ENCODE results near the gene TSHZ2.
"Not testable (repeated sequence)": the region's sequence is repeated elsewhere in the genome, so short reads cannot be mapped to it uniquely, and the experiment has no call there.

TSHZ2 gene

DNA sequence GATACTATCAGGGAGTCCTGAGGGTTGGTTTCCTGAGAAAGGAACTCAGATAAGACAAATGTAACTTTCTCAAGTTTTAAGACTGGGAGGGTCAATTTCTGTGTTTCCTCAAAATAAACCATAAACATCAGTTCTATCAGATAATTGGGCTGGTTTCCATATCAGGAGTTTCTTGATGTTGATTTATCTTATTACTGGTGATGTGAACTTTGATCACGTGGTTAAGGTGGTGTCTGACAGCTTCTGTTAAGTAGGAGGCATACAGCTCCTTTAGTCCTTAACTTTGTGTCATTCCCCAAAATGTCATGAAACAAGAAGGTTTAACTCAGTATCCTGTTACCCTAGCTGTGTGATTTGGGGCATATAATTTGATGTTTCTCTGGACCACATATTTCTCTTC lies 476.3 kb downstream of the TSHZ2 start:
- H3K36me3 ChIP-seq (ENCODE audit: control insufficient read depth in 2 of 2, insufficient read depth in 2 of 2, low read length in 2 of 2) = no peaks in the 10 kb centered on the region
- no peak overlapping the region for H3K4me3 ChIP-seq (ENCODE audit: low read length in 2 of 2)
- no peaks in the 10 kb centered on the region for H3K4me1 ChIP-seq (ENCODE audit: control insufficient read depth in 2 of 2, insufficient read depth in 2 of 2, low read length in 2 of 2)
- no peak overlapping the region for H3K27ac ChIP-seq (ENCODE audit: low read depth in 2 of 2, low read length in 2 of 2)
- H3K9ac ChIP-seq (ENCODE audit: low read depth in 1 of 2, low read length in 2 of 2) = no peak overlapping the region
- H3K9me3 ChIP-seq (ENCODE audit: control insufficient read depth in 2 of 2, low read length in 2 of 2) = peaks cover 2 to 6% of the 10 kb centered on the region in 2 donors
- H3K27me3 ChIP-seq (ENCODE audit: control insufficient read depth in 2 of 2, insufficient read depth in 2 of 2, low read length in 2 of 2) = no peaks in the 10 kb centered on the region

DNA sequence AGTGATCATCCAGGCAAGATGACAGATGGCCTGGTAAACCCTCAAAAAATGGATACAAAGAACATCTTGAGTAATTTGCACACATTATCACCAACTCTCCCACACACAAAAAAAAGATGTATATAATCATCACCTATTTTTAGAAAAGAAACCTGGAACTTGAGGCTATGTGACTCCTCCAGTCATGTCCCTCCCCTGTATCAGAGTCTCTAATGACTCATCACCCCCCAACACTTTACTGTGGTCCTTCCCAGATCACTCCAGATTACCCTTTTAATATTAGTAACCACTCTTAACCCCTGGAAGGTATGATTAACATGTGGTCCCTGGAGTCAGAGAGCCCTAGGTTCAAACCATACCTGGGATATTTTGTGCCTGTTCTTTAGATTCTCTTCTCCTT lies 476.7 kb downstream of the TSHZ2 start:
- H3K36me3 ChIP-seq (ENCODE audit: control insufficient read depth in 2 of 2, insufficient read depth in 2 of 2, low read length in 2 of 2) = no peaks in the 10 kb centered on the region
- no peaks in the 10 kb centered on the region for H3K4me1 ChIP-seq (ENCODE audit: control insufficient read depth in 2 of 2, insufficient read depth in 2 of 2, low read length in 2 of 2)
- H3K27me3 ChIP-seq (ENCODE audit: control insufficient read depth in 2 of 2, insufficient read depth in 2 of 2, low read length in 2 of 2) = no peaks in the 10 kb centered on the region
- H3K9me3 ChIP-seq (ENCODE audit: control insufficient read depth in 2 of 2, low read length in 2 of 2) = peaks cover 2 to 6% of the 10 kb centered on the region in 2 donors
- H3K4me3 ChIP-seq (ENCODE audit: low read length in 2 of 2) = no peak overlapping the region
- no peak overlapping the region for H3K9ac ChIP-seq (ENCODE audit: low read depth in 1 of 2, low read length in 2 of 2)
- H3K27ac ChIP-seq (ENCODE audit: low read depth in 2 of 2, low read length in 2 of 2) = no peak overlapping the region

DNA sequence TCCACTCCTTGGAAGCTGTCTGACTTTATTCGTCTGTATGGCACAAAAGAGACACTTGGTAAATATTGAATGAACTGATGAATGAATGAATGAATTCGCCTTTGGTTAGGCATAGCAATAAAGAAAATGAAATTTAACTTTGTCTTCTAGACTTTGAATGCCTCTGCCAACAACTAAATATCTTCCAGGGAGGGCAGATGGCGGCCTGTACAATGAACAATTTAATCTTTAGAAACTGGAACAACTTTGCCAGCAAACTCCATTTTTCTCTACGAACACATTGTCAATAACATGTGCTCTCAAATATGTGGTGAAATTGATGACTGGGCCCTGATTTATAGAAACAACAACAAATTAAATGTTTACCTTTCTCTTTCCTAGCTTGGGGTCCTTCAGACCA lies 480.9 kb downstream of the TSHZ2 start:
- Histone ChIP-seq H3K36me3 (ENCODE audit: control insufficient read depth in 2 of 2, insufficient read depth in 2 of 2, low read length in 2 of 2) (peaks cover 0 to 2% of the 10 kb centered on the region in 2 donors), H3K27ac (ENCODE audit: low read depth in 2 of 2, low read length in 2 of 2) (no peak overlapping the region), H3K9me3 (ENCODE audit: control insufficient read depth in 2 of 2, low read length in 2 of 2) (peaks cover 2% of the 10 kb centered on the region in 2 donors), H3K4me3 (ENCODE audit: low read length in 2 of 2) (no peak overlapping the region), H3K27me3 (ENCODE audit: control insufficient read depth in 2 of 2, insufficient read depth in 2 of 2, low read length in 2 of 2) (no peaks in the 10 kb centered on the region), H3K4me1 (ENCODE audit: control insufficient read depth in 2 of 2, insufficient read depth in 2 of 2, low read length in 2 of 2) (no peaks in the 10 kb centered on the region), H3K9ac (ENCODE audit: low read depth in 1 of 2, low read length in 2 of 2) (no peak overlapping the region)

DNA sequence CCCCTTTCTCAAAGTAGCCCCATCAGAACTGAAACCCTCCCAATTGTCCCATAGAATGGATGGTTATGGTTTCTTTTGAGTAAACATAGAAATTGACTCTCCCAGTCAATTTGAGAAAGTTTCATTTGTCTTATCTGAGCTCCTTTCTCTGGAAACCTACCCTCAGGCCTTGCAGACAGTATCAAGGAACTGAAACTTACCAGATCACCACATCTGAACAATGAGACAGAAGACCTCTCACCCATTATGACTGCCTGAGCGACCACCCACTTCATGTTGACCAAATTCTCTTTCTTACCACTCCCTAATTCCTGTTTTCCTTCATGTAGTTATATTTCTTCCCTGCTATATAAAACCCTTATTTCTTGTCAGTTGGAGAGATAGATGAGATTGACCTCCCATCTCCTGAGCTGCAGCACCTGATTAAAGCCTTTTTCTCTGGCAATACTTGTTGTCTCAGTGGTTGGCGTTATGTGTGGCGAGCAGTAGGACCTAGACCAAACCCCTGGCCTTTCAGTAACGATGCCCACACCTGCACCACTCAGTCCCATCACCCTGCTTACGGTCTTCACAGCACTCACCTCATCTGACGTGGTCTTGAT lies 482.6 kb downstream of the TSHZ2 start:
- H3K9me3 ChIP-seq (ENCODE audit: control insufficient read depth in 2 of 2, low read length in 2 of 2) = peaks cover 0 to 2% of the 10 kb centered on the region in 2 donors
- H3K27ac ChIP-seq (ENCODE audit: low read depth in 2 of 2, low read length in 2 of 2) = no peak overlapping the region
- H3K4me3 ChIP-seq (ENCODE audit: low read length in 2 of 2) = no peak overlapping the region
- H3K9ac ChIP-seq (ENCODE audit: low read depth in 1 of 2, low read length in 2 of 2) = no peak overlapping the region
- no peaks in the 10 kb centered on the region for H3K4me1 ChIP-seq (ENCODE audit: control insufficient read depth in 2 of 2, insufficient read depth in 2 of 2, low read length in 2 of 2)
- peaks cover 0 to 2% of the 10 kb centered on the region in 2 donors for H3K36me3 ChIP-seq (ENCODE audit: control insufficient read depth in 2 of 2, insufficient read depth in 2 of 2, low read length in 2 of 2)
- H3K27me3 ChIP-seq (ENCODE audit: control insufficient read depth in 2 of 2, insufficient read depth in 2 of 2, low read length in 2 of 2) = no peaks in the 10 kb centered on the region

DNA sequence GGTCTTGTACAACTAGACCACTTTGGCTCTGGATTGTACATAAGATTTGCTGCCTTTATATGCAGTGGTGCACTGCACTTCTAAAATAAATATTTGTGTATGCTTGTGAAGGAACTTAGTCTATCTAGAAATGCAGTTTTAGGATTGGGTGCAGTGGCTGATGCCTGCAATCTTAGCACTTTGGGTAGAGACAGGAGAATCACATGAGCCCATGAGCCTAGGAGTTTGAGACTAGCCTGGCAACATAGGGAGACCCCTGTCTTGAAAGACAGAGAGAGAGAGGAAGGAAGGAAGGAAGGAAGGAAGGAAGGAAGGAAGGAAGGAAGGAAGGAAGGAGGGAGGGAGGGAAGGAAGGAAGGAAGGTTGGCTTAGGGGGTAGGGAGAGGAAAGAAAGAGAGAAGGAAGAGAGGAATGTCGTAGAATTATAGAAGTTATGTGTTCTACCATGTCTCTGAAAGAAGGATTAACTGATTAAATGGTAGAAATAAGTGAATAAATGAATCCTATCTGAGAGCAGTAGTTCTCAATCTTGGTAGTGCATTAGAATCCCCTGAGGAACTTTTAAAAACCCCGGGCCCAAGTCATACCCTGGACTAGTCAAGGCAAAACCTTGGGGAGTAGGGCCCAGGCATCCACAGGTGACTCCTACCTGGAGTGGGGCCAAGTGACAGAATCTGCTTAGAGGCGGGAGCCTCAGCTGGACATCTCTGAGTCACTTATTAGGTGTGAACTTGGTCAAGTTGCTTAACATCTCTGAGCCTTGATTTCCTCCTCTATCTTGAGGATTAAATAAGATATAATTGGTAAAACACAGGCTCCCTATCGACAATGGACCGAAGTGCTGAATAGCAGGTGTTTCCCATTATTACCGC lies 491.2 kb downstream of the TSHZ2 start:
- Histone ChIP-seq H3K36me3 (ENCODE audit: control insufficient read depth in 2 of 2, insufficient read depth in 2 of 2, low read length in 2 of 2) (no peaks in the 10 kb centered on the region), H3K4me1 (ENCODE audit: control insufficient read depth in 2 of 2, insufficient read depth in 2 of 2, low read length in 2 of 2) (no peaks in the 10 kb centered on the region), H3K27me3 (ENCODE audit: control insufficient read depth in 2 of 2, insufficient read depth in 2 of 2, low read length in 2 of 2) (no peaks in the 10 kb centered on the region)

DNA sequence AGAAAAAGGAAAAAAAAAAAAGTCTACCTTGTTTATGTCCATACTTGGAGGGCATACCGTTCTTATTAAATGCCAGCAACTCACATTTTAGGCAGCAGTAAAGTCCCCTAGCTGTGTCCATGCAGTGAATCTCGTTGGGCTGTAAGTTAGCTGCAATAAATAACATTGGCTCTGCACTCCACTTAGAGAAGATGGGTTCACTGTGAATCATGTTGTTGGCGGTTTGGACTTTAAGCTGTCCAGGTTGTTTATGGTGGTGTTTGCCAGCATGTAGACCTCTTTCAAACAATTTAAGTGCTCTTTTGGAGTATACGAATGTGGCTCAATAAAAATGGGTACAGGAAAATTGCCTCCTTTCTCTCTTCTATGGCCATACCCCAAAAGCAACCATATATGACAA lies 494.1 kb downstream of the TSHZ2 start:
- Histone ChIP-seq H3K4me1 (ENCODE audit: control insufficient read depth in 2 of 2, insufficient read depth in 2 of 2, low read length in 2 of 2) (no peaks in the 10 kb centered on the region), H3K36me3 (ENCODE audit: control insufficient read depth in 2 of 2, insufficient read depth in 2 of 2, low read length in 2 of 2) (no peaks in the 10 kb centered on the region)

More for the DNA sequence above, 491.2 kb downstream of the TSHZ2 start:
- Histone ChIP-seq H3K4me3 (ENCODE audit: low read length in 2 of 2) (no peak overlapping the region), H3K9ac (ENCODE audit: low read depth in 1 of 2, low read length in 2 of 2) (no peak overlapping the region), H3K27ac (ENCODE audit: low read depth in 2 of 2, low read length in 2 of 2) (no peak overlapping the region), H3K9me3 (ENCODE audit: control insufficient read depth in 2 of 2, low read length in 2 of 2) (no peaks in the 10 kb centered on the region)

DNA sequence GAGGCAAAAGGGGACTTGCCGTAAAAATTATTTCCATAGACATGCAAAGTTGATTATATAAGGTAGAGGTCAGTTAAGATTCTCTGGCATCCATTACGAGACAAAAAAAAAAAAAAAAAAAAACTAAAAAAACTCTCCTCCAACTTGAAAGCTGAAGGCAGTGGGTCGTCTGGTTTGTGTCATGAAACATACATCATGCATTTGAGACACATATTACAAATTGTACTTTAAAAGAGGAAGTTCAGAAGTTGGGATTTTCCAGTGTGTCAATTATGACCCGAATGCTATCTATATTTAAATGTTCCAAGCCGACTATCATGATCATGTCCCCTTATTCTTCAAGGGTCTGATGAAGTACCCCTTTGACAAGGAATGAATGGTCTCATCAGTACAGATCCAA lies 496.4 kb downstream of the TSHZ2 start:
- H3K4me3 ChIP-seq (ENCODE audit: low read length in 2 of 2) = no peak overlapping the region
- no peak overlapping the region for H3K27ac ChIP-seq (ENCODE audit: low read depth in 2 of 2, low read length in 2 of 2)
- no peaks in the 10 kb centered on the region for H3K36me3 ChIP-seq (ENCODE audit: control insufficient read depth in 2 of 2, insufficient read depth in 2 of 2, low read length in 2 of 2)
- no peak overlapping the region for H3K9ac ChIP-seq (ENCODE audit: low read depth in 1 of 2, low read length in 2 of 2)
- H3K9me3 ChIP-seq (ENCODE audit: control insufficient read depth in 2 of 2, low read length in 2 of 2) = no peaks in the 10 kb centered on the region
- H3K4me1 ChIP-seq (ENCODE audit: control insufficient read depth in 2 of 2, insufficient read depth in 2 of 2, low read length in 2 of 2) = no peaks in the 10 kb centered on the region
- H3K27me3 ChIP-seq (ENCODE audit: control insufficient read depth in 2 of 2, insufficient read depth in 2 of 2, low read length in 2 of 2) = no peaks in the 10 kb centered on the region

More for the DNA sequence above, 494.1 kb downstream of the TSHZ2 start:
- Histone ChIP-seq H3K9me3 (ENCODE audit: control insufficient read depth in 2 of 2, low read length in 2 of 2) (no peaks in the 10 kb centered on the region), H3K9ac (ENCODE audit: low read depth in 1 of 2, low read length in 2 of 2) (no peak overlapping the region), H3K27ac (ENCODE audit: low read depth in 2 of 2, low read length in 2 of 2) (no peak overlapping the region), H3K27me3 (ENCODE audit: control insufficient read depth in 2 of 2, insufficient read depth in 2 of 2, low read length in 2 of 2) (no peaks in the 10 kb centered on the region), H3K4me3 (ENCODE audit: low read length in 2 of 2) (no peak overlapping the region)

DNA sequence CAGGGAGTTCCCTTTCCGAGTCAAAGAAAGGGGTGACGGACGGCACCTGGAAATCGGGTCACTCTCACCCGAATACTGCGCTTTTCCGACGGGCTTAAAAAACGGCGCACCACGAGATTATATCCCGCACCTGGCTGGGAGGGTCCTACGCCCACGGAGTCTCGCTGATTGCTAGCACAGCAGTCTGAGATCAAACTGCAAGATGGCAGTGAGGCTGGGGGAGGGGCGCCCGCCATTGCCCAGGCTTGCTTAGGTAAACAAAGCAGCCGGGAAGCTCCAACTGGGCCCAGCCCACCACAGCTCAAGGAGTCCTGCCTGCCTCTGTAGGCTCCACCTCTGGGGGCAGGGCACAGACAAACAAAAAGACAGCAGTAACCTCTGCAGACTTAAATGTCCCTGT lies 500.7 kb downstream of the TSHZ2 start:
- not testable (repeated sequence) for H3K27ac ChIP-seq (ENCODE audit: low read depth in 2 of 2, low read length in 2 of 2); H3K4me3 ChIP-seq (ENCODE audit: low read length in 2 of 2); H3K9ac ChIP-seq (ENCODE audit: low read depth in 1 of 2, low read length in 2 of 2); H3K4me1 ChIP-seq (ENCODE audit: control insufficient read depth in 2 of 2, insufficient read depth in 2 of 2, low read length in 2 of 2); H3K36me3 ChIP-seq (ENCODE audit: control insufficient read depth in 2 of 2, insufficient read depth in 2 of 2, low read length in 2 of 2); H3K9me3 ChIP-seq (ENCODE audit: control insufficient read depth in 2 of 2, low read length in 2 of 2); H3K27me3 ChIP-seq (ENCODE audit: control insufficient read depth in 2 of 2, insufficient read depth in 2 of 2, low read length in 2 of 2)

DNA sequence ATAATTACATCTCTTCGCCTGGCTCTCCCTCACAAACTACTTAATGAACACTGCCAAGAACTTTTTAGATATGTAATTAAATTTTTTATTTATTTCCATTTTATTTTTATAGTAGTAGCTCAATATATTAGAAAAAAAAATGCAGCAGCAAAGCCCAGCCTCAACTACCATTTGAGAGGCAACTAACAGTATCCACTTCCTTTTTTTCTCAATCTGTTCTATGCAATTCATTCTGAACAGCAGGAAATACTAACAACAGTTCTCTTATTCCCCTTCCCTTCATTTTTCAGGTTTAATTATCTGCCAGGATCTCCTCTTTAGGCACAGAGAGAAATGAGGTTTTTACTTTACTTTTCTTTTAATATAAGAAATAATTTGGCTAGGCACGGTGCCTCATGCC lies 508.8 kb downstream of the TSHZ2 start:
- H3K4me3 ChIP-seq (ENCODE audit: low read length in 2 of 2) = no peak overlapping the region
- H3K27ac ChIP-seq (ENCODE audit: low read depth in 2 of 2, low read length in 2 of 2) = no peak overlapping the region
- H3K27me3 ChIP-seq (ENCODE audit: control insufficient read depth in 2 of 2, insufficient read depth in 2 of 2, low read length in 2 of 2) = no peaks in the 10 kb centered on the region
- H3K36me3 ChIP-seq (ENCODE audit: control insufficient read depth in 2 of 2, insufficient read depth in 2 of 2, low read length in 2 of 2) = no peaks in the 10 kb centered on the region
- H3K9ac ChIP-seq (ENCODE audit: low read depth in 1 of 2, low read length in 2 of 2) = no peak overlapping the region
- no peaks in the 10 kb centered on the region for H3K4me1 ChIP-seq (ENCODE audit: control insufficient read depth in 2 of 2, insufficient read depth in 2 of 2, low read length in 2 of 2)
- no peaks in the 10 kb centered on the region for H3K9me3 ChIP-seq (ENCODE audit: control insufficient read depth in 2 of 2, low read length in 2 of 2)

DNA sequence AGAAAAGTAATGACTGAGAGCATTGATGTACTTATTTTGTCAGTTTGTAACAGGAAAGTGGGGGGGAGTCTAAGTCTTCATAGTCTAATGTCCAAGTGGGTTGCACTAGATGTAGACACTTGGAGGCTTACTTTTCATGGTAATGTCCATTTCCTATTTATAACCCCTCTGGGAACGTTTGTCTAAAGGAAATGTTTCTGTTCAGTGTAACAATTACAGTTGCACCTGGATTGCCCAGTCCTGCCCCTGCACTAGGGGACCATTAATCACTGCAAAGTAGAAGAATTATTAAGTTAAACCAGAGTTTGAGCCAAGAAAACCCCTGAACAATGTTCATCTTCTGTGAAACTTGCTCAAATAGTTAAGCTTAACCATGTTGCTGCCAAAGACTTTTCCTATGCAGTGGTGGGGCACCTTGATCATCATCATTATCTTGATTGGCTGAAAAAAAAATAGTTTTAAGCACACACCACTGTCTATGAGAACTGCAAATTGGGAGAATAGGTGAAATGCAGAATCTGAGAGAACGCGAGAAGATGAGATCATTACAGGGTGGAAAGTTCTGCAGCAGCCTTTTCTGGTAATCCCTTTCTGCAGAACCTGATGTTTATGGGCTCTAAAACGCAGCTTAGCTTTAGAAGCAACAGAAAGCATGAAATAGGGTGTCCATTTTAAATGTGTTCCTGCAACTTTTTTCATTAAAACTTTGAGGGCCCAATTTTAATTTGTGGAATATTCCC lies 515.5 kb downstream of the TSHZ2 start:
- no peaks in the 10 kb centered on the region for H3K9me3 ChIP-seq (ENCODE audit: control insufficient read depth in 2 of 2, low read length in 2 of 2)
- H3K9ac ChIP-seq (ENCODE audit: low read depth in 1 of 2, low read length in 2 of 2) = no peak overlapping the region
- H3K27me3 ChIP-seq (ENCODE audit: control insufficient read depth in 2 of 2, insufficient read depth in 2 of 2, low read length in 2 of 2) = no peaks in the 10 kb centered on the region
- no peaks in the 10 kb centered on the region for H3K4me1 ChIP-seq (ENCODE audit: control insufficient read depth in 2 of 2, insufficient read depth in 2 of 2, low read length in 2 of 2)
- H3K27ac ChIP-seq (ENCODE audit: low read depth in 2 of 2, low read length in 2 of 2) = no peak overlapping the region
- H3K4me3 ChIP-seq (ENCODE audit: low read length in 2 of 2) = no peak overlapping the region
- H3K36me3 ChIP-seq (ENCODE audit: control insufficient read depth in 2 of 2, insufficient read depth in 2 of 2, low read length in 2 of 2) = no peaks in the 10 kb centered on the region

All from mucosa of rectum (tissue), 2 donors.